K562 (cell line): ENCODE measurements around the gene GRIK5. TPM values are rescaled to one million over a fixed set of nuclear protein-coding genes. Genes with fewer than 3 reads are reported as not detected.

Source experiments
- ATAC-seq: fragments of 200-7000 bp; cut with Tn5 transposase; 3 replicates; pipeline ENCODE4 v1.9.1; 2020; ENCODE audit warnings: moderate library complexity
- BruUV-seq: library from RNA; stranded (reverse); fragments of 400-500 nt; replicated peaks from 2 replicates; lab custom pipeline; 2021; lab: Mats Ljungman, UMichigan
- CTCF ChIA-PET: fragments of 300-600 bp; formaldehyde crosslinking; extraction: SDS; loops from one replicate; lab custom pipeline; 2021; ENCODE audit warnings: low intra/inter-chr PET ratio; lab: Yijun Ruan, JAX
- POLR2A ChIA-PET: fragments of 300-600, 350-650 bp; sonication (Branson Sonifier 250); formaldehyde crosslinking; extraction: SDS; loops from one replicate; lab custom pipeline; 2021; ENCODE audit warnings: antibody characterized with exemption, inconsistent platforms; lab: Yijun Ruan, JAX
- DNase-seq, 4 experiments: peaks; one replicate each; pipeline versions ENCODE4 v3.0.0 to v3.0.0-alpha.2; 2011 to 2018; ENCODE audit warnings: low spot score in 3 of 4, mixed read lengths in 3 of 4; ENCODE audit errors: extremely low read depth in 1 of 4
- FAIRE-seq: peaks from 2 replicates; lab custom pipeline; 2011; peaks lifted over from hg19 to GRCh38; lab: Jason Lieb, UNC
- H2AFZ ChIP-seq: 2 replicates; pipeline ENCODE4 v1.6.0; 2011; ENCODE audit warnings: low read depth, low read length, control low read depth, inconsistent platforms
- H3K27ac ChIP-seq: fragments of 200-600 bp; 3 replicates; pipeline ENCODE4 v1.8.0; 2011; ENCODE audit warnings: low read depth, mild to moderate bottlenecking, control low read depth, inconsistent platforms, low read length, moderate library complexity, mixed read lengths; ENCODE audit errors: extremely low read depth
- H3K27me3 ChIP-seq, 2 experiments: fragments of 300-600 bp in 1 of 2; 2 replicates in 1 of 2; 3 replicates in 1 of 2; pipeline versions ENCODE4 v1.6.0 to v1.8.0; 2011; ENCODE audit warnings: inconsistent platforms in 2 of 2, low read length in 2 of 2, mild to moderate bottlenecking in 1 of 2, mixed read lengths in 1 of 2, moderate library complexity in 1 of 2; ENCODE audit not compliant: control insufficient read depth in 2 of 2, insufficient read depth in 2 of 2
- H3K36me3 ChIP-seq: fragments of 300-600 bp; 3 replicates; pipeline ENCODE4 v1.8.0; 2011; ENCODE audit warnings: mild to moderate bottlenecking, low read length, inconsistent platforms; ENCODE audit not compliant: control insufficient read depth, insufficient read depth
- H3K4me1 ChIP-seq, 2 experiments: fragments of 200-600 bp in 1 of 2; replicated peaks in 1 of 2; 2 replicates in 1 of 2; 3 replicates in 1 of 2; pipeline versions ENCODE4 v1.5.1 to v1.8.0; 2011; ENCODE audit warnings: inconsistent platforms in 2 of 2, low read length in 2 of 2, mild to moderate bottlenecking in 1 of 2, mixed read lengths in 1 of 2, moderate library complexity in 1 of 2; ENCODE audit not compliant: control insufficient read depth in 2 of 2, insufficient read depth in 2 of 2
- H3K4me2 ChIP-seq: 2 replicates; pipeline ENCODE4 v1.6.1; 2011; ENCODE audit warnings: low read length, control low read depth, inconsistent platforms, mixed read lengths; ENCODE audit not compliant: insufficient read depth
- H3K4me3 ChIP-seq: fragments of 200-600 bp; sonication (generic), shearing (Covaris generic); 2 replicates; pipeline ENCODE4 v1.5.1; 2016; ENCODE audit warnings: control low read depth, inconsistent platforms
- H3K79me2 ChIP-seq: fragments of 200-600 bp; 3 replicates; pipeline ENCODE4 v1.8.0; 2011; ENCODE audit warnings: low read length, inconsistent platforms; ENCODE audit not compliant: control insufficient read depth, insufficient read depth
- H3K9ac ChIP-seq, 2 experiments: 2 replicates each; pipeline versions ENCODE4 v1.6.0 to v1.6.1; 2011; ENCODE audit warnings: low read depth in 2 of 2, low read length in 2 of 2, control low read depth in 1 of 2, inconsistent platforms in 1 of 2, mild to moderate bottlenecking in 1 of 2, mixed read lengths in 1 of 2; ENCODE audit not compliant: insufficient read depth in 1 of 2
- H3K9me1 ChIP-seq: one replicate; pipeline ENCODE4 v1.6.0; 2011; ENCODE audit warnings: inconsistent platforms, mild to moderate bottlenecking, low read length, moderate library complexity; ENCODE audit not compliant: control insufficient read depth, insufficient read depth
- H3K9me3 ChIP-seq: replicated peaks from 2 replicates; pipeline ENCODE4 v1.5.1; 2011; ENCODE audit warnings: low read depth, low read length, inconsistent platforms; ENCODE audit not compliant: control insufficient read depth, insufficient read depth
- H4K20me1 ChIP-seq: replicated peaks from 2 replicates; pipeline ENCODE4 v1.6.1; 2011; ENCODE audit warnings: low read length, inconsistent platforms, mixed read lengths; ENCODE audit not compliant: control insufficient read depth, insufficient read depth
- FOXO4 ChIP-seq: fragments of 450-650 bp; formaldehyde crosslinking; IDR thresholded peaks from 2 replicates; pipeline ENCODE4 v1.4.0; 2020; ENCODE audit warnings: mild to moderate bottlenecking, moderate library complexity
- SAP30 ChIP-seq: fragments of 200-600 bp; sonication (generic); IDR thresholded peaks from 2 replicates; pipeline ENCODE4 v1.6.1; 2012; ENCODE audit warnings: borderline replicate concordance, low read depth, mild to moderate bottlenecking, moderate library complexity, low read length, control low read depth, inconsistent platforms; ENCODE audit not compliant: insufficient read depth, poor library complexity, severe bottlenecking
- ZC3H8 ChIP-seq: fragments of 450-650 bp; IDR thresholded peaks from 2 replicates; pipeline ENCODE4 v1.6.1; 2017
- ZKSCAN1 ChIP-seq: fragments of 150-350 bp; IDR thresholded peaks from 2 replicates; pipeline ENCODE4 v1.6.1; 2016; ENCODE audit warnings: low read depth, low read length
- ZNF318 ChIP-seq, 2 experiments: fragments of 450-650 bp; IDR thresholded peaks; 2 replicates each; pipeline ENCODE4 v1.6.1; 2016; ENCODE audit warnings: mild to moderate bottlenecking in 2 of 2, borderline replicate concordance in 1 of 2, low read depth in 1 of 2, moderate library complexity in 1 of 2
- WGBS: fragments of 100-300 bp; shearing (Covaris generic); methylation state at CpG from one replicate; pipeline ENCODE4 v1.1.6; 2016; ENCODE audit warnings: low coverage, mixed read lengths; ENCODE audit not compliant: insufficient coverage; ENCODE audit errors: missing lambda C conversion rate; 5-methylcytosine and 5-hydroxymethylcytosine counted together
- in situ Hi-C: fragments of 300-500 bp; cut with MboI; formaldehyde crosslinking; loops from 4 replicates; pipeline ENCODE4 v1.15.0; 2018; ENCODE audit warnings: inconsistent platforms, mixed read lengths
- intact Hi-C: fragments of 100-400 bp; cut with micrococcal nuclease; formaldehyde crosslinking; loops from 2 replicates; pipeline ENCODE4 v1.14.2; 2022
- polyA plus RNA-seq, 8 experiments: library from polyadenylated mRNA; depleted of rRNA in 4 of 8; stranded (reverse) in 5 of 8; unstranded in 3 of 8; fragments of >200 nt; fragmentation: Nextera tagmentation in 2 of 8; fragmentation: Illumina TruSeq in 1 of 8; extraction: Ambion mirVana in 2 of 8; extraction: Trizol in 1 of 8; gene quantifications; 2 replicates each; pipeline versions ENCODE4 v1.2.1 to v1.2.3, GENCODE V29; 2011 to 2014; ENCODE audit warnings: inconsistent platforms in 1 of 8, missing spikeins in 1 of 8
- total RNA-seq, 7 experiments: library from RNA; depleted of rRNA in 6 of 7; stranded (reverse); fragments of >200 nt in 6 of 7; fragmentation: Illumina TruSeq in 2 of 7; extraction: Trizol in 2 of 7; gene quantifications; 2 replicates each; pipeline versions ENCODE4 v1.2.1 to v1.2.3, GENCODE V29; 2011 to 2021; ENCODE audit warnings: low replicate concordance in 1 of 7

The GRIK5 gene
- total and polyA plus RNA-seq, 9 of the 15 experiments (the other 6 are each of a cell fraction or from before 2014, with no cell fraction given) = 0.04 to 0.55 (median 0.27) TPM; not detected in 2

- no peak for DNase-seq
- no peak overlapping the region for H3K9ac ChIP-seq
- H3K4me1 ChIP-seq = peaks cover 6 to 10% of the 10 kb centered on the region in 2 experiments; a peak in 3 of 5 replicates
- POLR2A ChIA-PET = interaction anchor here (0.8 kb wide), 1 partner anchor 11 kb away, joined by 3 read pairs; no protein-coding TSS in a partner anchor
- intact Hi-C loops = no loop called here
- H3K9me3 ChIP-seq = no peaks in the 10 kb centered on the region
- H4K20me1 ChIP-seq = no peaks in the 10 kb centered on the region
- H2AFZ ChIP-seq = no peak overlapping the region
- in situ Hi-C loops = no loop called here
- no peak overlapping the region for H3K4me3 ChIP-seq
- peaks cover 35 to 41% of the 10 kb centered on the region in 2 experiments for H3K27me3 ChIP-seq
- TF ChIP-seq SAP30 = no peak
- no peak for TF ChIP-seq ZNF318 (IDR thresholded peaks at IDR 0.05; ENCODE audit: borderline replicate concordance in 1 of 2, low read depth in 1 of 2)
- TF ChIP-seq ZKSCAN1 = no peak
- no peak for TF ChIP-seq ZC3H8
- no peak for TF ChIP-seq FOXO4
- CTCF ChIA-PET = no interaction called here
- no peaks in the 10 kb centered on the region for H3K79me2 ChIP-seq
- H3K9me1 ChIP-seq = no peaks in the 10 kb centered on the region
- WGBS = 6% methylated on average over 7 of the region's 7 CpGs
- no peak overlapping the region for H3K4me2 ChIP-seq
- H3K27ac ChIP-seq = no peak overlapping the region
- FAIRE-seq = no peak
- no TSS peak for BruUV-seq
- no peaks in the 10 kb centered on the region for H3K36me3 ChIP-seq
- ATAC-seq = no peak
Measured at GRCh38 chr19:42045575-42045974, 24.4 kb downstream of the GRIK5 start.
